Left ventricle myocardium inferior (tissue), 1 donor: ENCODE measurements around the gene PHACTR3. TPM values are rescaled to one million over a fixed set of nuclear protein-coding genes. Genes with fewer than 3 reads are reported as not detected.

Experiments used
- DNase-seq: peaks from one replicate; pipeline ENCODE4 v3.0.0-alpha.2; 2020
- H3K27ac ChIP-seq: fragments of 200-600 bp; replicated peaks from 2 replicates; pipeline ENCODE4 v1.8.0; 2021
- H3K27me3 ChIP-seq: fragments of 200-600 bp; 2 replicates; pipeline ENCODE4 v1.8.0; 2021; ENCODE audit warnings: low read depth
- H3K36me3 ChIP-seq: fragments of 200-600 bp; 2 replicates; pipeline ENCODE4 v1.8.0; 2021
- H3K4me1 ChIP-seq: fragments of 200-600 bp; 2 replicates; pipeline ENCODE4 v1.8.0; 2021
- H3K4me3 ChIP-seq: fragments of 200-600 bp; 2 replicates; pipeline ENCODE4 v1.8.0; 2021; ENCODE audit warnings: mild to moderate bottlenecking, moderate library complexity
- H3K9me3 ChIP-seq: fragments of 200-600 bp; replicated peaks from 2 replicates; pipeline ENCODE4 v1.8.0; 2021
- CTCF ChIP-seq: fragments of 200-600 bp; IDR thresholded peaks from 2 replicates; pipeline ENCODE4 v1.8.0; 2021; ENCODE audit warnings: antibody characterized with exemption, mild to moderate bottlenecking, borderline replicate concordance
- intact Hi-C: fragments of 100-400 bp; cut with micrococcal nuclease; formaldehyde crosslinking; loops from one replicate; pipeline ENCODE4 v1.11.0; 2022
- total RNA-seq: library from RNA; stranded (reverse); fragmentation: NEBNext Ultra II Directional; extraction: Animal tissue kit (Norgen Biotek cat#: 25700); gene quantifications from one replicate; pipeline ENCODE4 v1.2.1, GENCODE V29; 2021
- donor health status: DM: no; HTN: yes; CAD: no; lungs with severe emphysema.

PHACTR3 gene
- total RNA-seq, 1 donor from 2014 or later: 4.3 TPM

GRCh38 chr20:59812286-59813125, 208.2 kb downstream of the PHACTR3 start:
- Histone ChIP-seq H3K4me3 (no peak overlapping the region), H3K27me3 (no peaks in the 10 kb centered on the region), H3K9me3 (no peaks in the 10 kb centered on the region), H3K36me3 (no peaks in the 10 kb centered on the region), H3K27ac (no peak overlapping the region), H3K4me1 (no peaks in the 10 kb centered on the region)
- DNase-seq: no peak
- intact Hi-C loops: no loop called here
- no peak for TF ChIP-seq CTCF

- no peak overlapping the region for H3K4me3 ChIP-seq
- H3K27ac ChIP-seq: no peak overlapping the region
- H3K9me3 ChIP-seq: no peaks in the 10 kb centered on the region
- no peaks in the 10 kb centered on the region for H3K36me3 ChIP-seq
- H3K4me1 ChIP-seq: no peaks in the 10 kb centered on the region
- no peak for DNase-seq
- TF ChIP-seq CTCF: no peak
- intact Hi-C loops: no loop called here
- H3K27me3 ChIP-seq: no peaks in the 10 kb centered on the region
Observed at GRCh38 chr20:59813126-59813947, 209.0 kb downstream of the PHACTR3 start.

- DNase-seq: no peak
- Histone ChIP-seq H3K9me3 (no peaks in the 10 kb centered on the region), H3K36me3 (no peaks in the 10 kb centered on the region), H3K4me3 (no peak overlapping the region), H3K27me3 (no peaks in the 10 kb centered on the region), H3K4me1 (no peaks in the 10 kb centered on the region), H3K27ac (no peak overlapping the region)
- intact Hi-C loops: no loop called here
- TF ChIP-seq CTCF: no peak
Observed at GRCh38 chr20:59813948-59814839, 209.9 kb downstream of the PHACTR3 start.

GRCh38 chr20:59814840-59815340, 210.6 kb downstream of the PHACTR3 start:
- H3K36me3 ChIP-seq: no peaks in the 10 kb centered on the region
- H3K9me3 ChIP-seq: no peaks in the 10 kb centered on the region
- no peak overlapping the region for H3K27ac ChIP-seq
- intact Hi-C loops: no loop called here
- DNase-seq: no peak
- no peak overlapping the region for H3K4me3 ChIP-seq
- TF ChIP-seq CTCF: no peak
- peaks cover under 1% of the 10 kb centered on the region for H3K4me1 ChIP-seq
- no peaks in the 10 kb centered on the region for H3K27me3 ChIP-seq
